ENCODE results near the gene KRT31.
"Not testable (repeated sequence)": the region's sequence is repeated elsewhere in the genome, so short reads cannot be mapped to it uniquely, and the experiment has no call there.

Gene KRT31

DNA sequence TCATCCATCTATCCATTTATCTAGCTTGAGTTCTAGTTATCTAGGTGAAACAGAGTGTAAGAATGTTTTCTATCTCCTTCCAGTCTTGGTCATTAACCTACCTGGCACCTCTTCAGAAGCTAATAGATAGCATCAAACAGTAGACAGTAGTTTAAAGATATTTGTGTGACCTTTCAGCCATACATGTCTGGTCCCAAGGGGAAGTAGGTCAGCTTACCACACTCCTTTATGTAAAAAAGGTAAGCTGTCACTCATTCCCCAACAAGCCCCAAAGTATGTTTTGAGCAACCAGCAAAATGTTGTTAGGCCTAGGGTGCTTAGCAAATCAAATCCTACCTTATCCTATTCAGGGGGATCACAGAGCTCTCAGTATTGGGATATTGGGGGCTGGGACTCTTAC lies 31.3 kb downstream of the KRT31 start:
- H3K27me3 ChIP-seq (ENCODE audit: low read depth), result no peaks in the 10 kb centered on the region; the same call in 1 of the 2 replicates
- no peak overlapping the region for H3K4me3 ChIP-seq
- H3K4me1 ChIP-seq, result no peaks in the 10 kb centered on the region
- H3K9me3 ChIP-seq, result no peaks in the 10 kb centered on the region
- no peak for DNase-seq (ENCODE audit: low spot score in 2 of 2)
- in situ Hi-C loops (cut with MboI; ENCODE audit: low sequenced_read_pairs), result no loop called here
- no peaks in the 10 kb centered on the region for H3K36me3 ChIP-seq (replicated peaks)

DNA sequence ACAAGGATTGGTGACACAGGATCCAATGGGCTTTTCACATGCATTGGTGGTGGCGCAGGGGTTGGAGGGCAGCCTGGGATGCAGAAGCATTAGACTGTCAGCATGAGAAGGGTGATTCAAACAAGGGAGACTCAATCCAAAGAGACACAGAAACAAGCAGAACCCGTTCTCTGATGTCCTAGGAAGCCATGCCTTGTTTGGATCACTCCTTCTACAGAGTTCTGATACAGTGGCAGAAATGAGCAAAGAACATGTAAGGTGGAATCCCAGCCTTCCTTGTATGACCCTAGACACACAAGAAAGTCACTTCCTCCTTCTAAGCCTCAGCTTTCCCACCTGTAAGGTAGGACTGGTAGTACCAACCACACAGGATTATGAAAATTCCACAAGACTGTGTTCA lies 33.5 kb downstream of the KRT31 start:
- no peak for DNase-seq (ENCODE audit: low spot score in 2 of 2)
- H3K4me1 ChIP-seq, result no peaks in the 10 kb centered on the region
- no peaks in the 10 kb centered on the region; the same call in 1 of the 2 replicates for H3K27me3 ChIP-seq (ENCODE audit: low read depth)
- in situ Hi-C loops (cut with MboI; ENCODE audit: low sequenced_read_pairs), result no loop called here
- H3K9me3 ChIP-seq, result no peaks in the 10 kb centered on the region
- no peaks in the 10 kb centered on the region for H3K36me3 ChIP-seq (replicated peaks)
- H3K4me3 ChIP-seq, result no peak overlapping the region

DNA sequence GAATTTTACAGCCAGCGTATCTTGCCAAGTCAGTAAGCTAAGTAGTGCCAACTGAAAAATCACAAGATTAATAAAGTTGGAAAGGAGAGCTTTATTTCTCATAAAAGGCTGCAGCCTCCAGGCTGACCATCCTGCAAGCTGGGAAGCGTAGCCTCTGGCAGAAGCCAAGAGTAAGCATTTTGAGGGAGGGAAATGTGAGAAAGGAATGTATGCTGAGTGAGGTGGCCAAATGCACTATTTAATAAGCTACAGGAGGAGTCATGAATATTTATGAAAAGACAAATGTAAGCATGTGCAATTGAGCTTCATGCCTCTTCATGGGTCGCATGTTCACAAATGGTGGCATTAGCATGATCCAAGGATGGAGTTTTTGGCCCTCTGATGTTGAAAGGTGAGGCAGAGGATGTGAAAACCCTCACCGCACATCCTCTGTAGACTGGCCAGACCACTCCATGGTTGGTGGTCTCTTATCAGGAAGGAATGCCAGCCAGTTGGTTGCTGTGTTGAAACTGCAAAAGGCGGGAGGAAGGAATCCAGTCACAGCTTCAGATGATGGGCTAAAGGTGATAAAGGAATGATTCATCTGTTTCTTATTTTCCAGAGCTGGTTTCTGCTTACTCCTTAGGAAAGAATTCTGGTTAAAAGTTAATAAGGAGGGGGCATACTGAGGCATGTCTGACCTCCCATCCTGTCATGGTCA lies 37.0 kb downstream of the KRT31 start:
- Histone ChIP-seq H3K27me3 (ENCODE audit: low read depth) (no peaks in the 10 kb centered on the region), H3K4me1 (no peaks in the 10 kb centered on the region), H3K9me3 (no peaks in the 10 kb centered on the region), H3K36me3 (replicated peaks) (no peaks in the 10 kb centered on the region), H3K4me3 (no peak overlapping the region)
- in situ Hi-C loops (cut with MboI; ENCODE audit: low sequenced_read_pairs), result no loop called here
- no peak for DNase-seq (ENCODE audit: low spot score in 2 of 2)

DNA sequence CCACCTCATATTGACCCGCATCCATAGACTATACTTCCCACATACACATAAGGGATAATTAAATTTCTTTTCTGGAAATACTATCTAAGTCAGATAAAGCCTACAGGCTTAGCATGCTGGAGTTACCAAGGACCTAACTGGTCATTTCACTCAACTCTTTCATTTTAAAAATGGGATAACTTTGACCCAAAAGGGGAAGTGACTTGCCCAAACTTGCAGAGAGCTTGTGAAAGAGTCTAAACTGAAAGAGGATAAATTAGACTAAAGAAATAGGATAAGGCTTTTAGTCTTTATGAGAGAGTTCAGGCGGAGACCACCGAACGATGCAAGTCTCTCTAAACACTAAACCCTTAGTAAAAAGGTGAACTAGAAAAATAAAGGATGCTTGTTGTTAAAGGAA lies 42.9 kb downstream of the KRT31 start:
- DNase-seq (ENCODE audit: low spot score in 2 of 2), result no peak
- H3K4me3 ChIP-seq, result no peak overlapping the region
- in situ Hi-C loops (cut with MboI; ENCODE audit: low sequenced_read_pairs), result no loop called here
- H3K4me1 ChIP-seq, result no peaks in the 10 kb centered on the region
- H3K36me3 ChIP-seq (replicated peaks), result no peaks in the 10 kb centered on the region
- no peaks in the 10 kb centered on the region for H3K27me3 ChIP-seq (ENCODE audit: low read depth)
- no peaks in the 10 kb centered on the region for H3K9me3 ChIP-seq

DNA sequence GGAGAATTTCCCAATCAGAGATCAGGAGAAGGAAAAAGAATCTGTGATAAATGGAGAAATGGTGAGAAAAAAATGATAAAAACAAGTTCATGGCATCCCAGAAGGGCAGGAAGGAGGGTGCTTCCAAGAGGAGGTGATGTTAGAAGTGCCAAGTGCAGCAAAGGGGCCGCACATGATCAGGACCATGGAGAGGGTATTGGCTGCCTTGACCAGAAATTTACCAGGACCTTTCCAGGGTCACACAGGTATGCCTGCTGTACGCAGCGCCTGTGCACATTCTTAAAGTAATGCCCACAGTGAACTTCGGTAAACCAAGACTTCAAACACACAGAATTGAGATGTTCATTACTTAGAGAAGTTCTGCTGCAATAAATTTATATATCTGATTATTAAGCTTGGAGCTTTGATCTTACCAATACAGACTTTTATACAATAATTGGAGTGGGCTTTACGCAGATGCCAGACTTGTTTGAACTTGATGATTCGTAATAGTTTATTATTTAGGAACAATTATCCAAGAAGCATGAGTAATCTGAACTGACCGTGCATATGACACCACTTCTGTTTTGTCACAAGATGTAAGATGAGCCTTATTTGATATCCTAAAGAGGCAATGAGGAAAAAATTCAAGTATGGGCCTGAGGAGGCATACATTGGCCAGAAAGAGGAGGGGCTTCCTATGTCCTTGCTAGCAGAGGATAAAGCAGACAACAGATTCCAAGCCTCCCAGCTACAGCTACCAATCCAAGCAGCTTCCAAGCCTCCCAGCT lies 44.6 kb downstream of the KRT31 start:
- DNase-seq (ENCODE audit: low spot score in 2 of 2), result no peak
- in situ Hi-C loops (cut with MboI; ENCODE audit: low sequenced_read_pairs), result no loop called here

DNA sequence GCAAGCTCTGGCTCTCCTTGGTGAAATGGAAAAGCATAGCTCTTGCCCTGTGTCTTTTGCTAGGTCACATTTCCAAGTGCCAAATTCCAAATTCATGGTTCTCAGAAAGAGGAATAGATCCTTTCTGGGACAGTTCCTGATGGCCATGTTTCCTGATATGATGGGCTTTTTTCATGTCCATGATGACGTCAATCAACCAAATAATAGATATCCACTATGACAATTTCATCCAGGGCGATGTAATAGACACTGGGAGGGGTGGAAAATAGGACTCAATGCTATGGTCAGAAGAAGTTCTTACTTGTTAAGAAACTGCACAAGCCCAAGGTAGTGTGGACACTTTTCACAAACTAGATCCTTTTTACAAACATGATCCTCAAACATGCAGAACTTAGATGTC lies 46.2 kb downstream of the KRT31 start:
- no peak overlapping the region for H3K4me3 ChIP-seq
- H3K4me1 ChIP-seq, result no peaks in the 10 kb centered on the region
- no peak for DNase-seq (ENCODE audit: low spot score in 2 of 2)
- no peaks in the 10 kb centered on the region for H3K36me3 ChIP-seq (replicated peaks)
- in situ Hi-C loops (cut with MboI; ENCODE audit: low sequenced_read_pairs), result no loop called here
- no peaks in the 10 kb centered on the region for H3K9me3 ChIP-seq
- H3K27me3 ChIP-seq (ENCODE audit: low read depth), result no peaks in the 10 kb centered on the region

More for the DNA sequence above, 44.6 kb downstream of the KRT31 start:
- Histone ChIP-seq H3K36me3 (replicated peaks) (no peaks in the 10 kb centered on the region), H3K4me3 (no peak overlapping the region), H3K4me1 (no peaks in the 10 kb centered on the region), H3K27me3 (ENCODE audit: low read depth) (no peaks in the 10 kb centered on the region), H3K9me3 (no peaks in the 10 kb centered on the region)

DNA sequence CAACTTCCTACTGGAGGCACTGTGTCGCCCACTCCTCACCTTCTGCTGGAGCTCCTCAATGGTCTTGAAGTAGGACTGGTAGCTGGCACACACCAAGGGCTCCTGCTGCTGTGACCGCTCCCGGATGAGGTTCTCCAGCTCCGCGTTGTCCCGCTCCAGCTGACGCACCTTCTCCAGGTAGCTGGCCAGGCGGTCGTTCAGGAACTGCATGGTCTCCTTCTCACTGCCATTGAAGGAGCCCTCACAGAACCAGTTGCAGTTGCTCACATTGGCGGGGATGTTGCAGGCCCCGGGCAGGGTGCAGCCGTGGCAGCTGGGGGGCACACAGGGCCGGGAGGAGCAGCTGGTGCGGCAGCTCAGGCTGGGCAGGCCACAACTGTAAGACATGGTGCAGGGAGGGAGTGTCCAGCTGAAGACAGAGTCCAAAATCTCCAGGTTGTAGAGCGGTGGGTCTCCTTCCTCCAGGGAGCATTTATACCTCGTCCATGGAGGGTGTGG lies 47.0 kb downstream of the KRT31 start, which contains the start of gene KRT33A:
KRT33A (minus strand) TSS at position 448 of the 498 bp plus-strand sequence; CDS start at position 387, 61 bp downstream.
- H3K4me3 ChIP-seq; in situ Hi-C loops (cut with MboI; ENCODE audit: low sequenced_read_pairs); H3K9me3 ChIP-seq; H3K4me1 ChIP-seq; H3K36me3 ChIP-seq (replicated peaks); DNase-seq (ENCODE audit: low spot score in 2 of 2); H3K27me3 ChIP-seq (ENCODE audit: low read depth): not testable (repeated sequence)

DNA sequence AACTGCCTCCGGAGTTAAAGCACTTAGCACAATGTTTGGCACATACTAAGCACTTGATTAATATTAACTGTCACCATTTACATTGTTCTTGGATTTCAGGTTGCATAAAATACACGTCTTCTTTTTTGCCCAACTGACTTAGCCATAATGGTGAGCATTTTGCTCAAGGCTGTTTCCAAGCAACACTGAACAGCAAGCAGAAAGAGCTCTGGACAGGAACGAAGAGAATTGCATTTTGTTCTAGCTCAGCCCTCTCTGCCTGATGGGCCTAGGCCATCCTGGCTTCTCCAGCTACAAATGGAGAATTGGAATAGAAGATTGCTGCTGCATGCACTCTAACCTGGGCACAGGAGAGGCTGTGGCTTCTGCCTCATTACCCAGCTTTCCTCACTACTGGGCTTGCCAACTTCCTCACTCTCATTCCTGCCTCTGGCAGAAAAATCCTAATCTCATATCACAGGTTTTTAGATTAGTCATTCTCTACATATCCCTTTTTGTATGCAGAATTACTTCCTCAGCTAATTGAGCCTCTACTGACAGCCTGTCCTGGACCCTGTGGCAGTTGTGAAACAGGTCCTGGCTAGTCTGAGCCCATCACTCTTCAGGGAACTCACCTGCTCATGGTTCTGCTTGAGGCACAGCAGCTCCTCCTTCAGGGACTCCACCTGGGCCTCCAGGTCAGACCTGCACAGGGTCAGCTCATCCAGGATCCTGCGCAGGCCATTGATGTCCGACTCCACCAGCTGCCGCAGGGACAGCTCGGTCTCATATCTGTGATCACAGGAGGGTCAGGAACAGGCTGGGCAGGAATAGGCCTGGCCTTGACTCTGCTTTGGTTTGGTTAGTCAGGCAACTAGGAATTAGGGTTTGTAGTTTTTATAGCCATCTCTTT lies 49.3 kb downstream of the KRT31 start:
- no peak overlapping the region for H3K4me3 ChIP-seq
- no peak for DNase-seq (ENCODE audit: low spot score in 2 of 2)
- no peaks in the 10 kb centered on the region for H3K9me3 ChIP-seq
- H3K27me3 ChIP-seq (ENCODE audit: low read depth), result no peaks in the 10 kb centered on the region
- H3K4me1 ChIP-seq, result no peaks in the 10 kb centered on the region
- no peaks in the 10 kb centered on the region for H3K36me3 ChIP-seq (replicated peaks)
- in situ Hi-C loops (cut with MboI; ENCODE audit: low sequenced_read_pairs), result loop anchor here (25.0 kb wide), 2 partner anchors 314 to 436 kb away; no protein-coding TSS in a partner anchor

DNA sequence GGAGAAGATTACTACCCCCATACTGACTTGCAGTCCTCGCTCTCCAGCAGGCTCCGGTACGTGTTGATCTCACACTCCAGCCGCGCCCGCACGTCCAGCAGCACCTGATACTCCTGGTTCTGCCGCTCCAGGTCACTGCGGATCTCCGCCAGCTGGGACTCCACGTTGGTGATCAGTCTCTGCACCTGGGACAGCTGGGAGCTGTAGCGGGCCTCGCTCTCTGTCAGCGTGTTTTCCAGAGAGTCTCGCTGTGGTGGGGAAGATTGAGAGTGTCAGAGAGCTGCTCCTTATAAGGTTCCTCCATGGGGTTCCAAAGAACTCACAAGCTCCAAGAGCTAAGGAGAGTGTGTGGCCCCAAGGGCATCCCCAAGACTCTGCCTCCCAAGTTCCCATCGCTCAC lies 51.0 kb downstream of the KRT31 start:
- not testable (repeated sequence) for H3K9me3 ChIP-seq; H3K4me3 ChIP-seq; H3K36me3 ChIP-seq (replicated peaks); H3K4me1 ChIP-seq; H3K27me3 ChIP-seq (ENCODE audit: low read depth); DNase-seq (ENCODE audit: low spot score in 2 of 2)
- in situ Hi-C loops (cut with MboI; ENCODE audit: low sequenced_read_pairs), result loop anchor here (25.0 kb wide), 2 partner anchors 316 to 434 kb away; no protein-coding TSS in a partner anchor

DNA sequence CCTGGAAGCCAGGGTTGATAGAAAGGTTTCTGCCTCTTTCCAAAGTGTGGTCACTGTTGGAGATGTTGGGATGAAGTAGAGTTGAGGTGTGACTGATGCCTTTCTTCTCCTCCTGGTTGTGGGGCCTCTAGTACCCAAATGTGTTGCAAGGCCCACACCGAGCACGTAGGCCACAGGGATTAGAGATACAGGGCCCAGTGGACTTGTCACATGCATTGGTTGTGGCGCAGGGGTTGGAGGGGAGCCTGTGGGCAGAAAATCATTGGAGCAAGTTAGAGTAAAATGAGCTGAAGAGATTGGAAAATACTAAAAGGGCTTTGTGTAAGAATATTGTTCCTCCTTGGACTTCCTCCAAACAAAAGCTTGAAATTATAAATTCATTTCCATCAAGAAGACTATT lies 51.4 kb downstream of the KRT31 start:
- no peak for DNase-seq (ENCODE audit: low spot score in 2 of 2)
- in situ Hi-C loops (cut with MboI; ENCODE audit: low sequenced_read_pairs), result loop anchor here (25.0 kb wide), 2 partner anchors 316 to 434 kb away; no protein-coding TSS in a partner anchor
- Histone ChIP-seq H3K9me3 (no peaks in the 10 kb centered on the region), H3K4me3 (no peak overlapping the region), H3K4me1 (no peaks in the 10 kb centered on the region), H3K36me3 (replicated peaks) (no peaks in the 10 kb centered on the region), H3K27me3 (ENCODE audit: low read depth) (no peaks in the 10 kb centered on the region)

All from HAP-1 (cell line).